ENCODE measurements around the gene GPRIN3. TPM values are rescaled to one million over a fixed set of nuclear protein-coding genes. Genes with fewer than 3 reads are reported as not detected.

GPRIN3 gene
- total RNA-seq, 1 experiment from 2014 or later, result 0.39 TPM

DNA sequence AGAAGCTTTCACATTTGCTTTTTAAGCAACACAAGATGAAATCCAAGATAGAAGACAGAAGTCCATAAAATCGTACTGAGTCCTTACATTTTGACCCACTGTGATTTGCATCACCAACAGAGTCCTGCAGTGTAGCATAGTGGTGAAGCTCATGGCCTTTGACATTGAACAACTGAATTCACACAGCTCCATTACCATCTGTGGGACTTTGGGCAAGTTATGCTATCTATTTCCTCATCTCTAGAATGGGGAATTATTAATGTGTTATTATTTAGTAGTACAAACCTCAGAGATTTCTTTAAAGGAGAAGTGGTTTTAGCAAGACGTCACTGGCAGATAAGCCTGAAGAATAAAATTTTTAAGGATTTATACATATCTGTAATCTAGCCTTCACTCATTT, 10.7 kb downstream of the GPRIN3 start:
- CTCF ChIA-PET, result no interaction called here
- Histone ChIP-seq H3K9me2 (ENCODE audit: insufficient read depth) (no peaks in the 10 kb centered on the region), H4K20me1 (ENCODE audit: insufficient read depth) (no peaks in the 10 kb centered on the region), H2AFZ (ENCODE audit: low read depth, low read length, poor library complexity, severe bottlenecking) (no peak overlapping the region), H3K4me2 (ENCODE audit: low read length) (no peak overlapping the region), H3K36me3 (ENCODE audit: control insufficient read depth in 1 of 2, insufficient read depth in 2 of 2, low read length in 2 of 2) (no peaks in the 10 kb centered on the region), H3K4me3 (replicated peaks in 1 of 2; ENCODE audit: low read depth in 1 of 2, low read length in 2 of 2) (no peak overlapping the region), H3K27ac (ENCODE audit: low read depth, low read length) (no peak overlapping the region), H3K27me3 (ENCODE audit: insufficient read depth, low read length) (no peaks in the 10 kb centered on the region), H3K4me1 (ENCODE audit: control insufficient read depth in 1 of 2, insufficient read depth in 2 of 2, low read length in 2 of 2) (peaks cover 0 to 3% of the 10 kb centered on the region in 2 experiments; a peak in 2 of 4 replicates), H3K9ac (ENCODE audit: low read length) (no peak overlapping the region), H3K79me2 (ENCODE audit: insufficient read depth, low read length) (no peaks in the 10 kb centered on the region), H3K9me3 (ENCODE audit: control insufficient read depth in 1 of 2, insufficient read depth in 1 of 2, low read depth in 1 of 2, low read length in 2 of 2) (no peaks in the 10 kb centered on the region)
- no peak for ATAC-seq
- POLR2A ChIA-PET, result interaction anchor here (1.2 kb wide), 1 partner anchor 9 kb away, joined by 3 read pairs; no protein-coding TSS in a partner anchor
- BruUV-seq (replicated peaks), result no TSS peak
- no peak for DNase-seq (ENCODE audit: low read depth, low spot score)
- intact Hi-C loops (cut with micrococcal nuclease), result no loop called here
- RAD21 ChIA-PET (ENCODE audit: low non-redundant PET in 1 of 2, low total read pairs in 2 of 2, uncharacterized antibody in 2 of 2, unreplicated experiment in 2 of 2), result no interaction called here
- no peak for TF ChIP-seq ZFX (IDR thresholded peaks at IDR 0.05)
- no peak for TF ChIP-seq FOSL1 (IDR thresholded peaks at IDR 0.05; ENCODE audit: low read depth)
- TF ChIP-seq ZNF274 (IDR thresholded peaks at IDR 0.05; ENCODE audit: low read depth, low read length), result no peak
- TF ChIP-seq EZH2 (IDR thresholded peaks at IDR 0.05), result no peak
- no peak for TF ChIP-seq CTCF (IDR thresholded peaks at IDR 0.05 in 2 of 3, conservative IDR thresholded peaks at IDR 0.05 in 1 of 3; ENCODE audit: borderline replicate concordance in 1 of 3, insufficient read depth in 1 of 3, low read depth in 2 of 3, low read length in 2 of 3)
- TF ChIP-seq EZH2phosphoT487 (IDR thresholded peaks at IDR 0.05; ENCODE audit: borderline replicate concordance), result no peak
- TF ChIP-seq EGR1 (IDR thresholded peaks at IDR 0.05; ENCODE audit: low read depth), result no peak
- TF ChIP-seq, protein P1, sequence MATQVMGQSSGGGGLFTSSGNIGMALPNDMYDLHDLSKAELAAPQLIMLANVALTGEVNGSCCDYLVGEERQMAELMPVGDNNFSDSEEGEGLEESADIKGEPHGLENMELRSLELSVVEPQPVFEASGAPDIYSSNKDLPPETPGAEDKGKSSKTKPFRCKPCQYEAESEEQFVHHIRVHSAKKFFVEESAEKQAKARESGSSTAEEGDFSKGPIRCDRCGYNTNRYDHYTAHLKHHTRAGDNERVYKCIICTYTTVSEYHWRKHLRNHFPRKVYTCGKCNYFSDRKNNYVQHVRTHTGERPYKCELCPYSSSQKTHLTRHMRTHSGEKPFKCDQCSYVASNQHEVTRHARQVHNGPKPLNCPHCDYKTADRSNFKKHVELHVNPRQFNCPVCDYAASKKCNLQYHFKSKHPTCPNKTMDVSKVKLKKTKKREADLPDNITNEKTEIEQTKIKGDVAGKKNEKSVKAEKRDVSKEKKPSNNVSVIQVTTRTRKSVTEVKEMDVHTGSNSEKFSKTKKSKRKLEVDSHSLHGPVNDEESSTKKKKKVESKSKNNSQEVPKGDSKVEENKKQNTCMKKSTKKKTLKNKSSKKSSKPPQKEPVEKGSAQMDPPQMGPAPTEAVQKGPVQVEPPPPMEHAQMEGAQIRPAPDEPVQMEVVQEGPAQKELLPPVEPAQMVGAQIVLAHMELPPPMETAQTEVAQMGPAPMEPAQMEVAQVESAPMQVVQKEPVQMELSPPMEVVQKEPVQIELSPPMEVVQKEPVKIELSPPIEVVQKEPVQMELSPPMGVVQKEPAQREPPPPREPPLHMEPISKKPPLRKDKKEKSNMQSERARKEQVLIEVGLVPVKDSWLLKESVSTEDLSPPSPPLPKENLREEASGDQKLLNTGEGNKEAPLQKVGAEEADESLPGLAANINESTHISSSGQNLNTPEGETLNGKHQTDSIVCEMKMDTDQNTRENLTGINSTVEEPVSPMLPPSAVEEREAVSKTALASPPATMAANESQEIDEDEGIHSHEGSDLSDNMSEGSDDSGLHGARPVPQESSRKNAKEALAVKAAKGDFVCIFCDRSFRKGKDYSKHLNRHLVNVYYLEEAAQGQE (IDR thresholded peaks at IDR 0.05; ENCODE audit: low read depth), result no peak
- no peak for TF ChIP-seq CEBPB (IDR thresholded peaks at IDR 0.05; ENCODE audit: low read depth)
- no peak for TF ChIP-seq SIN3A (IDR thresholded peaks at IDR 0.05; ENCODE audit: low read depth)
- TF ChIP-seq, protein P2, sequence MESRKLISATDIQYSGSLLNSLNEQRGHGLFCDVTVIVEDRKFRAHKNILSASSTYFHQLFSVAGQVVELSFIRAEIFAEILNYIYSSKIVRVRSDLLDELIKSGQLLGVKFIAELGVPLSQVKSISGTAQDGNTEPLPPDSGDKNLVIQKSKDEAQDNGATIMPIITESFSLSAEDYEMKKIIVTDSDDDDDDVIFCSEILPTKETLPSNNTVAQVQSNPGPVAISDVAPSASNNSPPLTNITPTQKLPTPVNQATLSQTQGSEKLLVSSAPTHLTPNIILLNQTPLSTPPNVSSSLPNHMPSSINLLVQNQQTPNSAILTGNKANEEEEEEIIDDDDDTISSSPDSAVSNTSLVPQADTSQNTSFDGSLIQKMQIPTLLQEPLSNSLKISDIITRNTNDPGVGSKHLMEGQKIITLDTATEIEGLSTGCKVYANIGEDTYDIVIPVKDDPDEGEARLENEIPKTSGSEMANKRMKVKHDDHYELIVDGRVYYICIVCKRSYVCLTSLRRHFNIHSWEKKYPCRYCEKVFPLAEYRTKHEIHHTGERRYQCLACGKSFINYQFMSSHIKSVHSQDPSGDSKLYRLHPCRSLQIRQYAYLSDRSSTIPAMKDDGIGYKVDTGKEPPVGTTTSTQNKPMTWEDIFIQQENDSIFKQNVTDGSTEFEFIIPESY (IDR thresholded peaks at IDR 0.05; ENCODE audit: extremely low read depth, insufficient replicate concordance, low read length), result no peak
- no peak for TF ChIP-seq YY1 (IDR thresholded peaks at IDR 0.05; ENCODE audit: extremely low read depth, insufficient replicate concordance, low read depth, low read length)
- no peak for TF ChIP-seq ELF1 (IDR thresholded peaks at IDR 0.05; ENCODE audit: borderline replicate concordance, low read depth)
- no peak for TF ChIP-seq SP1 (IDR thresholded peaks at IDR 0.05; ENCODE audit: low read depth)
- no peak for TF ChIP-seq SRF (IDR thresholded peaks at IDR 0.05; ENCODE audit: low read depth)
- TF ChIP-seq, protein P3, sequence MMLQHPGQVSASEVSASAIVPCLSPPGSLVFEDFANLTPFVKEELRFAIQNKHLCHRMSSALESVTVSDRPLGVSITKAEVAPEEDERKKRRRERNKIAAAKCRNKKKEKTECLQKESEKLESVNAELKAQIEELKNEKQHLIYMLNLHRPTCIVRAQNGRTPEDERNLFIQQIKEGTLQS (IDR thresholded peaks at IDR 0.05), result no peak
- no peak for TF ChIP-seq TCF7L2 (IDR thresholded peaks at IDR 0.05; ENCODE audit: borderline replicate concordance, extremely low read depth, insufficient read depth, insufficient read length)

Measured in HCT116 (cell line).